ENCODE measurements around the gene BRD4.

DNA sequence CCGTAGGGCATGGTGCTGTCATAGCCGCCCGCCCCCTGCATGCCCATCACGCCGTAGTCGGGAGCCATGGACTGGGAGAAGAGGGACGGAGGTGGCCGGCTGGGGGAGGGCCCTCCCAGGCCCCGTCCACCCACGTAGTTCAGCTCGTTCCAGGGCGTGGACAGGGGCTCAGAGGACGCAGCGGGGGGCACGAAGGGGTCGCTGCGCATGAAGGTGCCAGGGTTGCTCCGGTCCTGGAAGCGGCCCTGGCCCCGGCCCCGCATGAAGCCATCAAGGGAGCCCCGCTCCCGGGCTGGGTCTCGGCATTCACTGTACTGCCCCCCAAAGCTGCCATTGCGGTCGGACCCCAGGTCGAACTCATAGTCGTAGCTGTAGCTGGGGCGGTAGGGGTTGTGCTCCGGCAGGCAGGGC is 40.6 kb upstream of the BRD4 start:
- TF ChIP-seq, protein P1, sequence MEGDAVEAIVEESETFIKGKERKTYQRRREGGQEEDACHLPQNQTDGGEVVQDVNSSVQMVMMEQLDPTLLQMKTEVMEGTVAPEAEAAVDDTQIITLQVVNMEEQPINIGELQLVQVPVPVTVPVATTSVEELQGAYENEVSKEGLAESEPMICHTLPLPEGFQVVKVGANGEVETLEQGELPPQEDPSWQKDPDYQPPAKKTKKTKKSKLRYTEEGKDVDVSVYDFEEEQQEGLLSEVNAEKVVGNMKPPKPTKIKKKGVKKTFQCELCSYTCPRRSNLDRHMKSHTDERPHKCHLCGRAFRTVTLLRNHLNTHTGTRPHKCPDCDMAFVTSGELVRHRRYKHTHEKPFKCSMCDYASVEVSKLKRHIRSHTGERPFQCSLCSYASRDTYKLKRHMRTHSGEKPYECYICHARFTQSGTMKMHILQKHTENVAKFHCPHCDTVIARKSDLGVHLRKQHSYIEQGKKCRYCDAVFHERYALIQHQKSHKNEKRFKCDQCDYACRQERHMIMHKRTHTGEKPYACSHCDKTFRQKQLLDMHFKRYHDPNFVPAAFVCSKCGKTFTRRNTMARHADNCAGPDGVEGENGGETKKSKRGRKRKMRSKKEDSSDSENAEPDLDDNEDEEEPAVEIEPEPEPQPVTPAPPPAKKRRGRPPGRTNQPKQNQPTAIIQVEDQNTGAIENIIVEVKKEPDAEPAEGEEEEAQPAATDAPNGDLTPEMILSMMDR (IDR thresholded peaks at IDR 0.05): no peak
- TF ChIP-seq POLR2A (IDR thresholded peaks at IDR 0.05) (no peak), EP300 (IDR thresholded peaks at IDR 0.05; ENCODE audit: low read depth) (no peak), POLR2AphosphoS5 (IDR thresholded peaks at IDR 0.05) (no peak)
